SK-N-SH treated with all-trans-retinoic acid at 6 μM for 48 hours (cell line): ENCODE measurements around the gene RNASE9.

Experiments
- ATAC-seq: fragments of 200-7000 bp; cut with Tn5 transposase; 3 replicates; pipeline ENCODE4 v1.9.1; 2020; ENCODE audit warnings: mild to moderate bottlenecking, moderate library complexity
- ARNTL ChIP-seq: fragments of 450-650 bp; formaldehyde crosslinking; IDR thresholded peaks from 2 replicates; pipeline ENCODE4 v1.5.0; 2020; ENCODE audit warnings: low read depth, mild to moderate bottlenecking, moderate library complexity, borderline replicate concordance
- BACH2 ChIP-seq: fragments of 250-450 bp; sonication (Bioruptor Pico); IDR thresholded peaks from 2 replicates; pipeline ENCODE4 v1.9.0; 2021; ENCODE audit warnings: mild to moderate bottlenecking, borderline replicate concordance
- CREB5 ChIP-seq: fragments of 250-450 bp; sonication (Bioruptor Pico); IDR thresholded peaks from 2 replicates; pipeline ENCODE4 v1.5.1; 2020; ENCODE audit warnings: low read depth, mild to moderate bottlenecking, moderate library complexity
- CSDC2 ChIP-seq: fragments of 250-450 bp; sonication (Bioruptor Pico); IDR thresholded peaks from 2 replicates; pipeline ENCODE4 v1.5.0; 2020; ENCODE audit warnings: mild to moderate bottlenecking, moderate library complexity
- CSRNP3 ChIP-seq: fragments of 250-450 bp; sonication (Bioruptor Pico); IDR thresholded peaks from 2 replicates; pipeline ENCODE4 v1.5.1; 2021; ENCODE audit warnings: mild to moderate bottlenecking, moderate library complexity
- ESRRG ChIP-seq: fragments of 250-450 bp; sonication (Bioruptor Pico); IDR thresholded peaks from 2 replicates; pipeline ENCODE4 v1.6.1; 2021; ENCODE audit warnings: mild to moderate bottlenecking
- GLIS3 ChIP-seq: fragments of 250-450 bp; sonication (Bioruptor Pico); IDR thresholded peaks from 2 replicates; pipeline ENCODE4 v1.5.0; 2020; ENCODE audit warnings: mild to moderate bottlenecking, moderate library complexity
- ISL1 ChIP-seq: fragments of 250-450 bp; sonication (Bioruptor Pico); IDR thresholded peaks from 2 replicates; pipeline ENCODE4 v2.1.2; 2022; ENCODE audit warnings: mild to moderate bottlenecking, moderate library complexity
- OSR1 ChIP-seq: fragments of 250-450 bp; sonication (Bioruptor Pico); IDR thresholded peaks from 2 replicates; pipeline ENCODE4 v1.8.0; 2022; ENCODE audit warnings: moderate library complexity, mild to moderate bottlenecking, inconsistent platforms
- PATZ1 ChIP-seq: fragments of 250-450 bp; sonication (Bioruptor Pico); IDR thresholded peaks from 2 replicates; pipeline ENCODE4 v1.8.0; 2020; ENCODE audit warnings: mild to moderate bottlenecking, moderate library complexity, borderline replicate concordance
- POU6F1 ChIP-seq: fragments of 250-450 bp; sonication (Bioruptor Pico); IDR thresholded peaks from 2 replicates; pipeline ENCODE4 v1.8.0; 2021; ENCODE audit warnings: low read depth, mild to moderate bottlenecking, moderate library complexity, borderline replicate concordance
- PPARA ChIP-seq: fragments of 250-450 bp; sonication (Bioruptor Pico); IDR thresholded peaks from 2 replicates; pipeline ENCODE4 v1.5.0; 2020; ENCODE audit warnings: mild to moderate bottlenecking, borderline replicate concordance
- RARB ChIP-seq: fragments of 250-450 bp; sonication (Bioruptor Pico); IDR thresholded peaks from 2 replicates; pipeline ENCODE4 v1.8.0; 2021; ENCODE audit warnings: mild to moderate bottlenecking, moderate library complexity
- SNAI2 ChIP-seq: fragments of 250-450 bp; sonication (Bioruptor Pico); IDR thresholded peaks from 2 replicates; pipeline ENCODE4 v1.5.0; 2020; ENCODE audit warnings: mild to moderate bottlenecking, moderate library complexity
- TCF4 ChIP-seq: fragments of 250-450 bp; sonication (Bioruptor Pico); IDR thresholded peaks from 2 replicates; pipeline ENCODE4 v1.8.0; 2021; ENCODE audit warnings: mild to moderate bottlenecking, moderate library complexity, borderline replicate concordance
- TOX ChIP-seq: fragments of 250-450 bp; sonication (Bioruptor Pico); IDR thresholded peaks from 2 replicates; pipeline ENCODE4 v1.8.0; 2021; ENCODE audit warnings: mild to moderate bottlenecking, moderate library complexity, borderline replicate concordance
- TSHZ2 ChIP-seq: fragments of 250-450 bp; sonication (Bioruptor Pico); IDR thresholded peaks from 2 replicates; pipeline ENCODE4 v1.5.0; 2020; ENCODE audit warnings: mild to moderate bottlenecking, moderate library complexity
- ZFP3 ChIP-seq: fragments of 250-450 bp; sonication (Bioruptor Pico); IDR thresholded peaks from 2 replicates; pipeline ENCODE4 v1.5.0; 2020; ENCODE audit warnings: mild to moderate bottlenecking, moderate library complexity
- ZFP30 ChIP-seq: fragments of 450-650 bp; formaldehyde crosslinking; IDR thresholded peaks from 2 replicates; pipeline ENCODE4 v1.5.0; 2022; ENCODE audit warnings: mild to moderate bottlenecking, moderate library complexity
- ZNF70 ChIP-seq: fragments of 450-650 bp; formaldehyde crosslinking; IDR thresholded peaks from 2 replicates; pipeline ENCODE4 v1.5.0; 2020; ENCODE audit warnings: mild to moderate bottlenecking, moderate library complexity
- ZNF8 ChIP-seq: fragments of 450-650 bp; formaldehyde crosslinking; IDR thresholded peaks from 2 replicates; pipeline ENCODE4 v1.5.0; 2020; ENCODE audit warnings: mild to moderate bottlenecking, moderate library complexity

RNASE9 gene

GRCh38 chr14:20530771-20531571 is 29.9 kb downstream of the RNASE9 start:
- TF ChIP-seq PATZ1 (CRISPR knock-in tag) (no peak), SNAI2 (CRISPR knock-in tag) (no peak), TSHZ2 (no peak), TCF4 (CRISPR knock-in tag) (no peak), ARNTL (CRISPR knock-in tag) (no peak), CSRNP3 (CRISPR knock-in tag) (no peak), BACH2 (CRISPR knock-in tag) (no peak), ZFP3 (CRISPR knock-in tag) (no peak), RARB (CRISPR knock-in tag) (no peak)
- peak; percentile 94 for ATAC-seq

GRCh38 chr14:20529806-20530205 is 31.0 kb downstream of the RNASE9 start:
- no peak for ATAC-seq
- TF ChIP-seq ZFP3 (CRISPR knock-in tag) = no peak
- TF ChIP-seq TOX = no peak
- no peak for TF ChIP-seq PPARA
- no peak for TF ChIP-seq ZFP30 (CRISPR knock-in tag)
- TF ChIP-seq ISL1 = no peak
- TF ChIP-seq GLIS3 (CRISPR knock-in tag) = no peak
- no peak for TF ChIP-seq PATZ1 (CRISPR knock-in tag)
- TF ChIP-seq ZNF70 = no peak
- no peak for TF ChIP-seq ZNF8 (CRISPR knock-in tag)
- no peak for TF ChIP-seq OSR1 (CRISPR knock-in tag)
- no peak for TF ChIP-seq CREB5 (CRISPR knock-in tag)
- TF ChIP-seq BACH2 (CRISPR knock-in tag) = no peak
- TF ChIP-seq ESRRG (CRISPR knock-in tag) = no peak
- TF ChIP-seq CSDC2 = no peak
- no peak for TF ChIP-seq POU6F1 (CRISPR knock-in tag)
- TF ChIP-seq ARNTL (CRISPR knock-in tag) = no peak
- no peak for TF ChIP-seq RARB (CRISPR knock-in tag)
- no peak for TF ChIP-seq TSHZ2
